Caco-2 (cell line): ENCODE results near the gene BCL7A. TPM values are rescaled to one million over a fixed set of nuclear protein-coding genes. Genes with fewer than 3 reads are reported as not detected.

Experiments
- BruUV-seq: library from RNA; stranded (reverse); fragments of 400-500 nt; replicated peaks from 2 replicates; lab custom pipeline; 2021; lab: Mats Ljungman, UMichigan
- CTCF ChIA-PET: fragments of 300-600 bp; sonication (Branson Sonifier 250); formaldehyde crosslinking; loops from one replicate; lab custom pipeline; 2022; ENCODE audit warnings: antibody characterized with exemption; lab: Charles Lee
- POLR2A ChIA-PET: fragments of 300-600 bp; sonication (Branson Sonifier 250); formaldehyde crosslinking; loops from one replicate; lab custom pipeline; 2022; ENCODE audit warnings: antibody characterized with exemption; lab: Charles Lee
- DNase-seq, 2 experiments: peaks; one replicate each; pipeline versions ENCODE4 v3.0.0 to v3.0.0-alpha.2; 2020 to 2022
- H3K27me3 ChIP-seq: replicated peaks from 2 replicates; pipeline ENCODE4 v1.6.0; 2011; ENCODE audit warnings: low read length; ENCODE audit not compliant: control insufficient read depth, insufficient read depth
- H3K36me3 ChIP-seq: 2 replicates; pipeline ENCODE4 v1.5.1; 2011; ENCODE audit warnings: low read length; ENCODE audit not compliant: control insufficient read depth, insufficient read depth
- H3K4me1 ChIP-seq: fragments of 250-450 bp; sonication (Bioruptor Pico); 2 replicates; pipeline ENCODE4 v1.5.1; 2020; ENCODE audit warnings: mild to moderate bottlenecking
- H3K4me3 ChIP-seq: 2 replicates; pipeline ENCODE4 v1.5.1; 2011; ENCODE audit warnings: low read depth, mild to moderate bottlenecking, control low read depth, low read length
- H3K9me3 ChIP-seq: fragments of 250-450 bp; sonication (Bioruptor Pico); 2 replicates; pipeline ENCODE4 v1.5.1; 2020; ENCODE audit warnings: mild to moderate bottlenecking, moderate library complexity
- H3K27ac Mint-ChIP-seq: one replicate; pipeline ENCODE4 v1.8.0; 2022; ENCODE audit warnings: mixed read lengths; ENCODE audit not compliant: unreplicated experiment
- H3K27me3 Mint-ChIP-seq: one replicate; pipeline ENCODE4 v1.8.0; 2022; ENCODE audit warnings: mixed read lengths; ENCODE audit not compliant: insufficient read depth, unreplicated experiment
- H3K36me3 Mint-ChIP-seq: one replicate; pipeline ENCODE4 v1.8.0; 2022; ENCODE audit warnings: mild to moderate bottlenecking, mixed read lengths; ENCODE audit not compliant: insufficient read depth, unreplicated experiment
- H3K4me1 Mint-ChIP-seq: one replicate; pipeline ENCODE4 v1.8.0; 2022; ENCODE audit warnings: low read depth, mixed read lengths; ENCODE audit not compliant: unreplicated experiment
- H3K4me3 Mint-ChIP-seq: one replicate; pipeline ENCODE4 v1.8.0; 2022; ENCODE audit warnings: mild to moderate bottlenecking, moderate library complexity, mixed read lengths; ENCODE audit not compliant: unreplicated experiment
- H3K9me3 Mint-ChIP-seq: one replicate; pipeline ENCODE4 v1.8.0; 2022; ENCODE audit warnings: mixed read lengths; ENCODE audit not compliant: unreplicated experiment
- intact Hi-C: fragments of 100-400 bp; cut with micrococcal nuclease; formaldehyde crosslinking; loops from one replicate; pipeline ENCODE4 v1.10.0; 2022; ENCODE audit not compliant: unreplicated experiment
- total RNA-seq: library from RNA; stranded (reverse); gene quantifications from 2 replicates; pipeline ENCODE4 v1.2.3, GENCODE V29; 2022
- TF ChIP-seq, protein P1 (sequence below), 2 experiments: fragments of 200-600 bp in 1 of 2; IDR thresholded peaks; 1 replicate in 1 of 2; 2 replicates in 1 of 2; pipeline versions ENCODE4 v1.5.1 to v1.8.0; 2011 to 2022; ENCODE audit warnings: antibody characterized with exemption in 1 of 2, control low read depth in 1 of 2, inconsistent platforms in 1 of 2, low read depth in 1 of 2, low read length in 1 of 2, mild to moderate bottlenecking in 1 of 2, moderate library complexity in 1 of 2; ENCODE audit not compliant: insufficient read depth in 1 of 2, severe bottlenecking in 1 of 2, unreplicated experiment in 1 of 2

The BCL7A gene
- total RNA-seq, 1 experiment from 2014 or later = 15.5 TPM

GRCh38 chr12:122001466-122002209 lies 20.0 kb upstream of the BCL7A start:
- H3K27me3 ChIP-seq = no peaks in the 10 kb centered on the region
- Mint-ChIP-seq H3K27ac (no peak overlapping the region), H3K4me3 (no peak overlapping the region), H3K4me1 (no peaks in the 10 kb centered on the region), H3K9me3 (no peaks in the 10 kb centered on the region), H3K36me3 (no peaks in the 10 kb centered on the region), H3K27me3 (no peaks in the 10 kb centered on the region)
- H3K4me3 ChIP-seq = no peak overlapping the region
- CTCF ChIA-PET = no interaction called here
- intact Hi-C loops = no loop called here
- TF ChIP-seq, protein P1, sequence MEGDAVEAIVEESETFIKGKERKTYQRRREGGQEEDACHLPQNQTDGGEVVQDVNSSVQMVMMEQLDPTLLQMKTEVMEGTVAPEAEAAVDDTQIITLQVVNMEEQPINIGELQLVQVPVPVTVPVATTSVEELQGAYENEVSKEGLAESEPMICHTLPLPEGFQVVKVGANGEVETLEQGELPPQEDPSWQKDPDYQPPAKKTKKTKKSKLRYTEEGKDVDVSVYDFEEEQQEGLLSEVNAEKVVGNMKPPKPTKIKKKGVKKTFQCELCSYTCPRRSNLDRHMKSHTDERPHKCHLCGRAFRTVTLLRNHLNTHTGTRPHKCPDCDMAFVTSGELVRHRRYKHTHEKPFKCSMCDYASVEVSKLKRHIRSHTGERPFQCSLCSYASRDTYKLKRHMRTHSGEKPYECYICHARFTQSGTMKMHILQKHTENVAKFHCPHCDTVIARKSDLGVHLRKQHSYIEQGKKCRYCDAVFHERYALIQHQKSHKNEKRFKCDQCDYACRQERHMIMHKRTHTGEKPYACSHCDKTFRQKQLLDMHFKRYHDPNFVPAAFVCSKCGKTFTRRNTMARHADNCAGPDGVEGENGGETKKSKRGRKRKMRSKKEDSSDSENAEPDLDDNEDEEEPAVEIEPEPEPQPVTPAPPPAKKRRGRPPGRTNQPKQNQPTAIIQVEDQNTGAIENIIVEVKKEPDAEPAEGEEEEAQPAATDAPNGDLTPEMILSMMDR (IDR thresholded peaks at IDR 0.05; ENCODE audit: insufficient read depth in 1 of 2, low read depth in 1 of 2, low read length in 1 of 2, severe bottlenecking in 1 of 2, unreplicated experiment in 1 of 2) = no peak
- H3K36me3 ChIP-seq = no peaks in the 10 kb centered on the region
- no peaks in the 10 kb centered on the region; the same call in 1 of the 2 replicates for H3K9me3 ChIP-seq
- DNase-seq = no peak
- no TSS peak for BruUV-seq
- no peaks in the 10 kb centered on the region for H3K4me1 ChIP-seq
- POLR2A ChIA-PET = no interaction called here

- POLR2A ChIA-PET = no interaction called here
- intact Hi-C loops = no loop called here
These were observed 17.8 kb upstream of the BCL7A start for GRCh38 chr12:122003651-122004611.

DNA sequence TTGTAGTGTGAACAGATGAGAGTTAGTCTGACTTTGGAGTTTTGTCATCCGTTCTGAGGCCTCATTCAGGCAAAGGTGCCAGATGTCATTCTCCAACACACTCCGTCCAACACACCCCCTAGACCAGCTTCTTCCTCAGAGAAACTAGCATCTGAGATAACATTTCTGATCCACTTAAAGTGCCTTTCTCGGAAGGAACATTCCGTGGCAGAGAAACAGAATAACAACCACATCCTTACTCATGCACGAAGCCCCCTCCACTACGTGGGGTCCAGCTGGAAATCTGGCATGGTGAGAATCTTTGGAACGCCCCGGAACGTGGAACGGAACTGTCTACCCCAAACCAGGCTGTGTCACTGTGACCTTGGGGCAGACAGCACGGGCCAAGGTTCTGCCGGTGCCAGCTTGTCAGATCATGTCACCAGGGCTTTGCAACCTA lies 17.0 kb upstream of the BCL7A start:
- CTCF ChIA-PET = no interaction called here
- no peaks in the 10 kb centered on the region for H3K36me3 Mint-ChIP-seq
- intact Hi-C loops = no loop called here

More at GRCh38 chr12:122003651-122004611, 17.8 kb upstream of the BCL7A start:
- no TSS peak for BruUV-seq
- CTCF ChIA-PET = interaction anchor here (0.5 kb wide), 1 partner anchor 57 kb away, joined by 3 read pairs; no protein-coding TSS in a partner anchor
- Mint-ChIP-seq H3K27me3 (no peaks in the 10 kb centered on the region), H3K4me1 (no peaks in the 10 kb centered on the region), H3K4me3 (no peak overlapping the region), H3K27ac (no peak overlapping the region), H3K9me3 (no peaks in the 10 kb centered on the region), H3K36me3 (no peaks in the 10 kb centered on the region)
- no peak for DNase-seq
- Histone ChIP-seq H3K9me3 (no peaks in the 10 kb centered on the region; the same call in 1 of the 2 replicates), H3K4me3 (no peak overlapping the region), H3K4me1 (no peaks in the 10 kb centered on the region), H3K36me3 (no peaks in the 10 kb centered on the region), H3K27me3 (no peaks in the 10 kb centered on the region)
- TF ChIP-seq, protein P1 (IDR thresholded peaks at IDR 0.05; ENCODE audit: insufficient read depth in 1 of 2, low read depth in 1 of 2, low read length in 1 of 2, severe bottlenecking in 1 of 2, unreplicated experiment in 1 of 2) = no peak

More for the DNA sequence above, 17.0 kb upstream of the BCL7A start:
- Mint-ChIP-seq H3K4me3 (no peak overlapping the region), H3K4me1 (no peaks in the 10 kb centered on the region), H3K27me3 (no peaks in the 10 kb centered on the region), H3K27ac (no peak overlapping the region), H3K9me3 (no peaks in the 10 kb centered on the region)
- Histone ChIP-seq H3K27me3 (no peaks in the 10 kb centered on the region), H3K4me3 (no peak overlapping the region), H3K36me3 (no peaks in the 10 kb centered on the region), H3K9me3 (no peaks in the 10 kb centered on the region), H3K4me1 (no peaks in the 10 kb centered on the region)
- DNase-seq = no peak
- POLR2A ChIA-PET = no interaction called here
- TF ChIP-seq, protein P1 (IDR thresholded peaks at IDR 0.05; ENCODE audit: insufficient read depth in 1 of 2, low read depth in 1 of 2, low read length in 1 of 2, severe bottlenecking in 1 of 2, unreplicated experiment in 1 of 2) = no peak
- BruUV-seq = no TSS peak
